ENCODE data around the gene ALDH1A3. TPM values are rescaled to one million over a fixed set of nuclear protein-coding genes. Genes with fewer than 3 reads are reported as not detected.

ALDH1A3 gene
- total and polyA plus RNA-seq, 2 experiments from 2014 or later: 4.0 to 19.8 TPM

DNA sequence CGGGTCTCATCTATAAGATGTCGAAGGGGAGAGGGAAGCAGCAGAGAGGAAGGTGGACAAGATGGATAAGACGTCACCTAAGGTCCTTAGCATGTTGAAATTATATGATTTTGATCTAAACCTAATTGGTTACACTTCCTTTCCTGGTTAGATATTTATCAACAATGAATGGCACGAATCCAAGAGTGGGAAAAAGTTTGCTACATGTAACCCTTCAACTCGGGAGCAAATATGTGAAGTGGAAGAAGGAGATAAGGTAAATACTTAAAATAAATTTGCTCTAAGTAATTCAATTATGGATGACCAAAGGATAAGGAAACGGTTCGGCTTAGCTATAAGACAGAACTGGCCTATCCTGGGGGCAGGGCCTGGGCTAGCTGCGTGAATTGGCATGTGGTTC, 5.5 kb downstream of the ALDH1A3 start:
- H3K4me1 Mint-ChIP-seq: peaks cover 26% of the 10 kb centered on the region
- no peak overlapping the region for H3K4me3 Mint-ChIP-seq
- H3K27me3 ChIP-seq (ENCODE audit: insufficient read depth): peaks cover 43% of the 10 kb centered on the region
- peaks cover 40% of the 10 kb centered on the region for H3K27me3 Mint-ChIP-seq (ENCODE audit: insufficient read depth, low read depth, poor library complexity)
- ATAC-seq (no peak), DNase-seq (ENCODE audit: low spot score) (no peak)
- H3K79me2 ChIP-seq (replicated peaks; ENCODE audit: insufficient read depth): no peaks in the 10 kb centered on the region
- H3K9me3 Mint-ChIP-seq: no peaks in the 10 kb centered on the region
- H3K4me2 ChIP-seq: 0 out of 2 replicates have a peak overlapping the region, but pooled peaks have one; percentile 48
- no peak overlapping the region for H3K27ac ChIP-seq (ENCODE audit: low read depth)
- no peak for TF ChIP-seq NANOG (IDR thresholded peaks at IDR 0.05; ENCODE audit: borderline replicate concordance)
- TF ChIP-seq REST (IDR thresholded peaks at IDR 0.05; ENCODE audit: unreplicated experiment): no peak
- TF ChIP-seq, protein P1, sequence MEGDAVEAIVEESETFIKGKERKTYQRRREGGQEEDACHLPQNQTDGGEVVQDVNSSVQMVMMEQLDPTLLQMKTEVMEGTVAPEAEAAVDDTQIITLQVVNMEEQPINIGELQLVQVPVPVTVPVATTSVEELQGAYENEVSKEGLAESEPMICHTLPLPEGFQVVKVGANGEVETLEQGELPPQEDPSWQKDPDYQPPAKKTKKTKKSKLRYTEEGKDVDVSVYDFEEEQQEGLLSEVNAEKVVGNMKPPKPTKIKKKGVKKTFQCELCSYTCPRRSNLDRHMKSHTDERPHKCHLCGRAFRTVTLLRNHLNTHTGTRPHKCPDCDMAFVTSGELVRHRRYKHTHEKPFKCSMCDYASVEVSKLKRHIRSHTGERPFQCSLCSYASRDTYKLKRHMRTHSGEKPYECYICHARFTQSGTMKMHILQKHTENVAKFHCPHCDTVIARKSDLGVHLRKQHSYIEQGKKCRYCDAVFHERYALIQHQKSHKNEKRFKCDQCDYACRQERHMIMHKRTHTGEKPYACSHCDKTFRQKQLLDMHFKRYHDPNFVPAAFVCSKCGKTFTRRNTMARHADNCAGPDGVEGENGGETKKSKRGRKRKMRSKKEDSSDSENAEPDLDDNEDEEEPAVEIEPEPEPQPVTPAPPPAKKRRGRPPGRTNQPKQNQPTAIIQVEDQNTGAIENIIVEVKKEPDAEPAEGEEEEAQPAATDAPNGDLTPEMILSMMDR (conservative IDR thresholded peaks at IDR 0.05; ENCODE audit: low read depth in 2 of 2): no peak
- no peak for TF ChIP-seq POLR2AphosphoS5 (IDR thresholded peaks at IDR 0.05; ENCODE audit: low read depth)
- TF ChIP-seq EZH2phosphoT487 (IDR thresholded peaks at IDR 0.05; ENCODE audit: unreplicated experiment): no peak
- TF ChIP-seq, protein P2, sequence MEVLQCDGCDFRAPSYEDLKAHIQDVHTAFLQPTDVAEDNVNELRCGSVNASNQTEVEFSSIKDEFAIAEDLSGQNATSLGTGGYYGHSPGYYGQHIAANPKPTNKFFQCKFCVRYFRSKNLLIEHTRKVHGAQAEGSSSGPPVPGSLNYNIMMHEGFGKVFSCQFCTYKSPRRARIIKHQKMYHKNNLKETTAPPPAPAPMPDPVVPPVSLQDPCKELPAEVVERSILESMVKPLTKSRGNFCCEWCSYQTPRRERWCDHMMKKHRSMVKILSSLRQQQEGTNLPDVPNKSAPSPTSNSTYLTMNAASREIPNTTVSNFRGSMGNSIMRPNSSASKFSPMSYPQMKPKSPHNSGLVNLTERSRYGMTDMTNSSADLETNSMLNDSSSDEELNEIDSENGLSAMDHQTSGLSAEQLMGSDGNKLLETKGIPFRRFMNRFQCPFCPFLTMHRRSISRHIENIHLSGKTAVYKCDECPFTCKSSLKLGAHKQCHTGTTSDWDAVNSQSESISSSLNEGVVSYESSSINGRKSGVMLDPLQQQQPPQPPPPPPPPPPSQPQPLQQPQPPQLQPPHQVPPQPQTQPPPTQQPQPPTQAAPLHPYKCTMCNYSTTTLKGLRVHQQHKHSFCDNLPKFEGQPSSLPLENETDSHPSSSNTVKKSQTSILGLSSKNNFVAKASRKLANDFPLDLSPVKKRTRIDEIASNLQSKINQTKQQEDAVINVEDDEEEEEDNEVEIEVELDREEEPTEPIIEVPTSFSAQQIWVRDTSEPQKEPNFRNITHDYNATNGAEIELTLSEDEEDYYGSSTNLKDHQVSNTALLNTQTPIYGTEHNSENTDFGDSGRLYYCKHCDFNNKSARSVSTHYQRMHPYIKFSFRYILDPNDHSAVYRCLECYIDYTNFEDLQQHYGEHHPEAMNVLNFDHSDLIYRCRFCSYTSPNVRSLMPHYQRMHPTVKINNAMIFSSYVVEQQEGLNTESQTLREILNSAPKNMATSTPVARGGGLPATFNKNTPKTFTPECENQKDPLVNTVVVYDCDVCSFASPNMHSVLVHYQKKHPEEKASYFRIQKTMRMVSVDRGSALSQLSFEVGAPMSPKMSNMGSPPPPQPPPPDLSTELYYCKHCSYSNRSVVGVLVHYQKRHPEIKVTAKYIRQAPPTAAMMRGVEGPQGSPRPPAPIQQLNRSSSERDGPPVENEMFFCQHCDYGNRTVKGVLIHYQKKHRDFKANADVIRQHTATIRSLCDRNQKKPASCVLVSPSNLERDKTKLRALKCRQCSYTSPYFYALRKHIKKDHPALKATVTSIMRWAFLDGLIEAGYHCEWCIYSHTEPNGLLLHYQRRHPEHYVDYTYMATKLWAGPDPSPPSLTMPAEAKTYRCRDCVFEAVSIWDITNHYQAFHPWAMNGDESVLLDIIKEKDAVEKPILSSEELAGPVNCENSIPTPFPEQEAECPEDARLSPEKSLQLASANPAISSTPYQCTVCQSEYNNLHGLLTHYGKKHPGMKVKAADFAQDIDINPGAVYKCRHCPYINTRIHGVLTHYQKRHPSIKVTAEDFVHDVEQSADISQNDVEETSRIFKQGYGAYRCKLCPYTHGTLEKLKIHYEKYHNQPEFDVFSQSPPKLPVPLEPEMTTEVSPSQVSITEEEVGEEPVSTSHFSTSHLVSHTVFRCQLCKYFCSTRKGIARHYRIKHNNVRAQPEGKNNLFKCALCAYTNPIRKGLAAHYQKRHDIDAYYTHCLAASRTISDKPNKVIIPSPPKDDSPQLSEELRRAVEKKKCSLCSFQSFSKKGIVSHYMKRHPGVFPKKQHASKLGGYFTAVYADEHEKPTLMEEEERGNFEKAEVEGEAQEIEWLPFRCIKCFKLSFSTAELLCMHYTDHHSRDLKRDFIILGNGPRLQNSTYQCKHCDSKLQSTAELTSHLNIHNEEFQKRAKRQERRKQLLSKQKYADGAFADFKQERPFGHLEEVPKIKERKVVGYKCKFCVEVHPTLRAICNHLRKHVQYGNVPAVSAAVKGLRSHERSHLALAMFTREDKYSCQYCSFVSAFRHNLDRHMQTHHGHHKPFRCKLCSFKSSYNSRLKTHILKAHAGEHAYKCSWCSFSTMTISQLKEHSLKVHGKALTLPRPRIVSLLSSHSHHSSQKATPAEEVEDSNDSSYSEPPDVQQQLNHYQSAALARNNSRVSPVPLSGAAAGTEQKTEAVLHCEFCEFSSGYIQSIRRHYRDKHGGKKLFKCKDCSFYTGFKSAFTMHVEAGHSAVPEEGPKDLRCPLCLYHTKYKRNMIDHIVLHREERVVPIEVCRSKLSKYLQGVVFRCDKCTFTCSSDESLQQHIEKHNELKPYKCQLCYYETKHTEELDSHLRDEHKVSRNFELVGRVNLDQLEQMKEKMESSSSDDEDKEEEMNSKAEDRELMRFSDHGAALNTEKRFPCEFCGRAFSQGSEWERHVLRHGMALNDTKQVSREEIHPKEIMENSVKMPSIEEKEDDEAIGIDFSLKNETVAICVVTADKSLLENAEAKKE (CRISPR knock-in tag; IDR thresholded peaks at IDR 0.05): no peak
- no peak for TF ChIP-seq ZNF114 (CRISPR knock-in tag; IDR thresholded peaks at IDR 0.05)
- no peak for TF ChIP-seq ZNF331 (CRISPR knock-in tag; IDR thresholded peaks at IDR 0.05; ENCODE audit: low read depth)
- TF ChIP-seq, protein P3, sequence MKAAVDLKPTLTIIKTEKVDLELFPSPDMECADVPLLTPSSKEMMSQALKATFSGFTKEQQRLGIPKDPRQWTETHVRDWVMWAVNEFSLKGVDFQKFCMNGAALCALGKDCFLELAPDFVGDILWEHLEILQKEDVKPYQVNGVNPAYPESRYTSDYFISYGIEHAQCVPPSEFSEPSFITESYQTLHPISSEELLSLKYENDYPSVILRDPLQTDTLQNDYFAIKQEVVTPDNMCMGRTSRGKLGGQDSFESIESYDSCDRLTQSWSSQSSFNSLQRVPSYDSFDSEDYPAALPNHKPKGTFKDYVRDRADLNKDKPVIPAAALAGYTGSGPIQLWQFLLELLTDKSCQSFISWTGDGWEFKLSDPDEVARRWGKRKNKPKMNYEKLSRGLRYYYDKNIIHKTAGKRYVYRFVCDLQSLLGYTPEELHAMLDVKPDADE (IDR thresholded peaks at IDR 0.05): no peak
- TF ChIP-seq CREB1 (CRISPR knock-in tag; IDR thresholded peaks at IDR 0.05; ENCODE audit: low read depth): no peak
- no peak for TF ChIP-seq STAT1 (IDR thresholded peaks at IDR 0.05; ENCODE audit: unreplicated experiment)
- TF ChIP-seq JUNB (IDR thresholded peaks at IDR 0.05; ENCODE audit: unreplicated experiment): no peak
- TF ChIP-seq EZH2 (IDR thresholded peaks at IDR 0.05; ENCODE audit: low read depth, unreplicated experiment): no peak
- H3K4me1 ChIP-seq (ENCODE audit: insufficient read depth): peaks cover 16% of the 10 kb centered on the region
- H3K9me2 ChIP-seq (ENCODE audit: insufficient read depth): no peaks in the 10 kb centered on the region
- H3K4me3 ChIP-seq: no peak overlapping the region
- no peaks in the 10 kb centered on the region; the same call in 2 of the 3 replicates for H3K36me3 Mint-ChIP-seq (ENCODE audit: low read depth)
- H4K20me1 ChIP-seq (replicated peaks; ENCODE audit: insufficient read depth): no peaks in the 10 kb centered on the region
- no peak overlapping the region for H3K27ac Mint-ChIP-seq
- H3K36me3 ChIP-seq (ENCODE audit: insufficient read depth): no peaks in the 10 kb centered on the region
- peaks cover 11% of the 10 kb centered on the region; the same call in 1 of the 2 replicates for H3F3A ChIP-seq (replicated peaks; ENCODE audit: low read depth)
- no peak overlapping the region for H2AFZ ChIP-seq
